ENCODE results near the gene THSD7B.

- TF ChIP-seq CTCF (conservative IDR thresholded peaks at IDR 0.05; ENCODE audit: low read depth, low read length) (no peak), EZH2phosphoT487 (IDR thresholded peaks at IDR 0.05; ENCODE audit: borderline replicate concordance, low read length) (no peak), EZH2 (IDR thresholded peaks at IDR 0.05; ENCODE audit: low read length, unreplicated experiment) (no peak)
These were observed 741.9 kb downstream of the THSD7B start for GRCh38 chr2:137507237-137507636.

All from PC-3 (cell line).